Measurements from ENCODE around the gene OXER1. TPM values are rescaled to one million over a fixed set of nuclear protein-coding genes. Genes with fewer than 3 reads are reported as not detected.

The OXER1 gene
- total RNA-seq, result 1 to 10 TPM; 3.5 to 6.5 TPM
- 2.4 TPM for polyA plus RNA-seq (2013, experiment 1 of 2)
- 2.1 TPM for polyA plus RNA-seq (2013, experiment 2 of 2)
- long read RNA-seq, experiment 1, partial matches to known transcripts, result 0 of 2 reads
- long read RNA-seq, experiment 1, other reads (novel, unspliced or antisense), result 0 of 2 reads
- long read RNA-seq, experiment 2, partial matches to known transcripts, result 0 of 4 reads
- long read RNA-seq, experiment 2, other reads (novel, unspliced or antisense), result 0 of 4 reads
- long read RNA-seq, experiment 3, result 0 reads
- long read RNA-seq, experiment 4, result 0 reads

- peak within 1 kb of the TSS; percentile 55 for H3K27ac Mint-ChIP-seq
- H3K9me3 ChIP-seq (ENCODE audit: control insufficient read depth, low read length), result no peaks in the 10 kb centered on the region
- H3K4me1 ChIP-seq (ENCODE audit: control insufficient read depth, insufficient read depth, low read length), result no peaks in the 10 kb centered on the region
- no peaks in the 10 kb centered on the region for H3K27me3 Mint-ChIP-seq (ENCODE audit: insufficient read depth)
- H3K4me3 ChIP-seq (ENCODE audit: low read length), result no peak within 1 kb of the TSS
- peaks cover 12% of the 10 kb centered on the region for H3K36me3 Mint-ChIP-seq (ENCODE audit: low read depth)
- no peak within 1 kb of the TSS for H3K9ac ChIP-seq (ENCODE audit: extremely low read depth, low read length, poor library complexity, severe bottlenecking)
- no peak within 1 kb of the TSS for H3K27ac ChIP-seq (ENCODE audit: low read depth, low read length)
- no peaks in the 10 kb centered on the region for H3K27me3 ChIP-seq (ENCODE audit: control insufficient read depth, insufficient read depth, low read length, poor library complexity, severe bottlenecking)
- DNase-seq, result peak; percentile 54
- WGBS, 2 experiments (ENCODE audit: insufficient coverage in 1 of 2, insufficient read length in 1 of 2), result 88 to 90% methylated on average over 2 to 5 of the region's 5 CpGs
- H3K4me1 Mint-ChIP-seq, result no peaks in the 10 kb centered on the region
- H3K36me3 ChIP-seq (ENCODE audit: control insufficient read depth, insufficient read depth, low read length), result no peaks in the 10 kb centered on the region
- no peak within 1 kb of the TSS for H3K4me3 Mint-ChIP-seq
- no peaks in the 10 kb centered on the region for H3K9me3 Mint-ChIP-seq
- no peak for TF ChIP-seq CTCF (conservative IDR thresholded peaks at IDR 0.05)
Measured at GRCh38 chr2:42764096-42764495, at the start of gene OXER1. Gene OXER1, minus strand, starts transcription at chr2:42764135. Its CDS starts 73 bp downstream, at chr2:42764062.

- Mint-ChIP-seq H3K9me3 (peaks cover 26% of the 10 kb centered on the region), H3K4me1 (peaks cover 15% of the 10 kb centered on the region), H3K27me3 (ENCODE audit: insufficient read depth) (peaks cover 3% of the 10 kb centered on the region), H3K4me3 (no peak overlapping the region), H3K27ac (no peak overlapping the region), H3K36me3 (ENCODE audit: low read depth) (no peaks in the 10 kb centered on the region)
- H3K27me3 ChIP-seq (ENCODE audit: control insufficient read depth, insufficient read depth, low read length, poor library complexity, severe bottlenecking), result no peaks in the 10 kb centered on the region
- no CpG with 5 or more reads among the region's 1 CpG for WGBS, 2 experiments (ENCODE audit: insufficient coverage in 1 of 2, insufficient read length in 1 of 2)
- peak; percentile 90 for TF ChIP-seq CTCF (conservative IDR thresholded peaks at IDR 0.05)
- DNase-seq, result no peak
- no peak overlapping the region for H3K27ac ChIP-seq (ENCODE audit: low read depth, low read length)
- H3K9me3 ChIP-seq (ENCODE audit: control insufficient read depth, low read length), result no peaks in the 10 kb centered on the region
- no peak overlapping the region for H3K4me3 ChIP-seq (ENCODE audit: low read length)
- peaks cover 4% of the 10 kb centered on the region for H3K4me1 ChIP-seq (ENCODE audit: control insufficient read depth, insufficient read depth, low read length)
- H3K9ac ChIP-seq (ENCODE audit: extremely low read depth, low read length, poor library complexity, severe bottlenecking), result no peak overlapping the region
- no peaks in the 10 kb centered on the region for H3K36me3 ChIP-seq (ENCODE audit: control insufficient read depth, insufficient read depth, low read length)
Measured at GRCh38 chr2:42812899-42813479, 49.1 kb upstream of the OXER1 start.

- Histone ChIP-seq H3K9ac (ENCODE audit: extremely low read depth, low read length, poor library complexity, severe bottlenecking) (peak overlapping the region; percentile 52), H3K4me1 (ENCODE audit: control insufficient read depth, insufficient read depth, low read length) (peaks cover 4% of the 10 kb centered on the region), H3K27me3 (ENCODE audit: control insufficient read depth, insufficient read depth, low read length, poor library complexity, severe bottlenecking) (no peaks in the 10 kb centered on the region), H3K9me3 (ENCODE audit: control insufficient read depth, low read length) (no peaks in the 10 kb centered on the region), H3K4me3 (ENCODE audit: low read length) (peak overlapping the region; percentile 81), H3K27ac (ENCODE audit: low read depth, low read length) (peak overlapping the region; percentile 90), H3K36me3 (ENCODE audit: control insufficient read depth, insufficient read depth, low read length) (no peaks in the 10 kb centered on the region)
- H3K4me3 Mint-ChIP-seq, result peak overlapping the region; percentile 82
- no peaks in the 10 kb centered on the region for H3K36me3 Mint-ChIP-seq (ENCODE audit: low read depth)
- H3K27ac Mint-ChIP-seq, result peak overlapping the region; percentile 97
- 9 to 15% methylated on average over 22 to 51 of the region's 51 CpGs for WGBS, 2 experiments (ENCODE audit: insufficient coverage in 1 of 2, insufficient read length in 1 of 2)
- no peak for TF ChIP-seq CTCF (conservative IDR thresholded peaks at IDR 0.05)
- peaks cover 15% of the 10 kb centered on the region for H3K9me3 Mint-ChIP-seq
- peaks cover 3% of the 10 kb centered on the region for H3K27me3 Mint-ChIP-seq (ENCODE audit: insufficient read depth)
- peaks cover 16% of the 10 kb centered on the region for H3K4me1 Mint-ChIP-seq
- peak; percentile 86 for DNase-seq
Measured at GRCh38 chr2:42810971-42811811, 47.3 kb upstream of the OXER1 start.
